Activated CD8-positive, alpha-beta memory T cell treated with anti-CD3 and anti-CD28 coated beads, Interleukin-2, amount 10 ng/mL, durations not matched to agents 7 days and 5 days (primary cell): ENCODE measurements around the gene MTR. TPM values are rescaled to one million over a fixed set of nuclear protein-coding genes. Genes with fewer than 3 reads are reported as not detected.
"Not testable (repeated sequence)": the region's sequence is repeated elsewhere in the genome, so short reads cannot be mapped to it uniquely, and the experiment has no call there.

Experiments used
- ATAC-seq: fragments of 150-1000 bp; cut with Tn5 transposase; one replicate; pipeline ENCODE4 v1.10.0; 2021; ENCODE audit warnings: moderate library complexity
- CTCF ChIA-PET: fragments of 350-600 bp; sonication (Branson Sonifier 250); formaldehyde crosslinking; loops from one replicate; lab custom pipeline; 2021; ENCODE audit warnings: antibody characterized with exemption; lab: Charles Lee
- DNase-seq: peaks from one replicate; pipeline ENCODE4 v3.0.0-alpha.2; 2020
- H3K27ac Mint-ChIP-seq: one replicate; pipeline ENCODE4 v1.8.0; 2021; ENCODE audit warnings: mild to moderate bottlenecking, mixed read lengths
- H3K27me3 Mint-ChIP-seq: one replicate; pipeline ENCODE4 v1.8.0; 2021; ENCODE audit warnings: mixed read lengths
- H3K36me3 Mint-ChIP-seq: one replicate; pipeline ENCODE4 v1.8.0; 2021; ENCODE audit warnings: mild to moderate bottlenecking, mixed read lengths
- H3K4me1 Mint-ChIP-seq: one replicate; pipeline ENCODE4 v1.8.0; 2021; ENCODE audit warnings: mixed read lengths
- H3K4me3 Mint-ChIP-seq: one replicate; pipeline ENCODE4 v1.8.0; 2021; ENCODE audit warnings: mild to moderate bottlenecking, moderate library complexity, mixed read lengths
- H3K9me3 Mint-ChIP-seq: one replicate; pipeline ENCODE4 v1.8.0; 2022; ENCODE audit warnings: low read depth, mixed read lengths
- total RNA-seq, 2 experiments: library from RNA; stranded (reverse); gene quantifications; one replicate each; pipeline ENCODE4 v1.2.3, GENCODE V29; 2021

The MTR gene
- total RNA-seq, 2 experiments from 2014 or later = 43.5 to 46.9 TPM

DNA sequence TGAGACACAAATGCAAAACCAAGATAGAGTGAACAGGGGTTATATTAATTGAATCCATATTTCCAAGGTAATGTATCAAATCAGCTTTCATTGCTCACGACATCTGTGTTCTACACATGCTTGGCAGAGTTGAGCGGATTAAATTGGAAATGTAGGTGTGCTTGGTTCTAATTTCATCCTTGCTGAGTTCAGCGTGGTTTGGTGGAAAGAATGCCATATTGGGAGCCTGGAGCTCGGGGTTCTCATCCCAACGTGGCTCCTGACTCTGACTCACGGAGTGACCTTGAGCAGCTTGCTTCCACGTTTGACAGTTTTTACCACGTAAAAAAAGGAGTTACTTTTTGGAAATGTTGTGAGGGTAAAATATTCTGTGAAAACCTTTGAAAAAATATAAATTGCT is 92.0 kb downstream of the MTR start:
- H3K9me3 Mint-ChIP-seq = no peaks in the 10 kb centered on the region
- no peak for ATAC-seq
- H3K36me3 Mint-ChIP-seq = peaks cover 15% of the 10 kb centered on the region

GRCh38 chr1:236888126-236888525 is 93.0 kb downstream of the MTR start:
- no peak for ATAC-seq

More for the DNA sequence above, 92.0 kb downstream of the MTR start:
- H3K27me3 Mint-ChIP-seq = no peaks in the 10 kb centered on the region
- CTCF ChIA-PET = interaction anchor here (1.1 kb wide), 1 partner anchor 9 kb away, joined by 3 read pairs; no protein-coding TSS in a partner anchor
- no peak overlapping the region for H3K27ac Mint-ChIP-seq
- no peak for DNase-seq
- H3K4me1 Mint-ChIP-seq = no peaks in the 10 kb centered on the region
- no peak overlapping the region for H3K4me3 Mint-ChIP-seq

GRCh38 chr1:236888903-236889302 is 93.8 kb downstream of the MTR start:
- Mint-ChIP-seq H3K36me3 (peaks cover 17% of the 10 kb centered on the region), H3K4me3 (no peak overlapping the region), H3K27ac (no peak overlapping the region), H3K27me3 (no peaks in the 10 kb centered on the region), H3K4me1 (no peaks in the 10 kb centered on the region), H3K9me3 (no peaks in the 10 kb centered on the region)
- CTCF ChIA-PET = no interaction called here
- DNase-seq = no peak
- ATAC-seq = no peak

More at GRCh38 chr1:236888126-236888525, 93.0 kb downstream of the MTR start:
- no peaks in the 10 kb centered on the region for H3K4me1 Mint-ChIP-seq
- H3K36me3 Mint-ChIP-seq = peaks cover 15% of the 10 kb centered on the region
- CTCF ChIA-PET = no interaction called here
- no peak overlapping the region for H3K27ac Mint-ChIP-seq
- no peak overlapping the region for H3K4me3 Mint-ChIP-seq
- no peak for DNase-seq
- H3K9me3 Mint-ChIP-seq = no peaks in the 10 kb centered on the region
- H3K27me3 Mint-ChIP-seq = no peaks in the 10 kb centered on the region

DNA sequence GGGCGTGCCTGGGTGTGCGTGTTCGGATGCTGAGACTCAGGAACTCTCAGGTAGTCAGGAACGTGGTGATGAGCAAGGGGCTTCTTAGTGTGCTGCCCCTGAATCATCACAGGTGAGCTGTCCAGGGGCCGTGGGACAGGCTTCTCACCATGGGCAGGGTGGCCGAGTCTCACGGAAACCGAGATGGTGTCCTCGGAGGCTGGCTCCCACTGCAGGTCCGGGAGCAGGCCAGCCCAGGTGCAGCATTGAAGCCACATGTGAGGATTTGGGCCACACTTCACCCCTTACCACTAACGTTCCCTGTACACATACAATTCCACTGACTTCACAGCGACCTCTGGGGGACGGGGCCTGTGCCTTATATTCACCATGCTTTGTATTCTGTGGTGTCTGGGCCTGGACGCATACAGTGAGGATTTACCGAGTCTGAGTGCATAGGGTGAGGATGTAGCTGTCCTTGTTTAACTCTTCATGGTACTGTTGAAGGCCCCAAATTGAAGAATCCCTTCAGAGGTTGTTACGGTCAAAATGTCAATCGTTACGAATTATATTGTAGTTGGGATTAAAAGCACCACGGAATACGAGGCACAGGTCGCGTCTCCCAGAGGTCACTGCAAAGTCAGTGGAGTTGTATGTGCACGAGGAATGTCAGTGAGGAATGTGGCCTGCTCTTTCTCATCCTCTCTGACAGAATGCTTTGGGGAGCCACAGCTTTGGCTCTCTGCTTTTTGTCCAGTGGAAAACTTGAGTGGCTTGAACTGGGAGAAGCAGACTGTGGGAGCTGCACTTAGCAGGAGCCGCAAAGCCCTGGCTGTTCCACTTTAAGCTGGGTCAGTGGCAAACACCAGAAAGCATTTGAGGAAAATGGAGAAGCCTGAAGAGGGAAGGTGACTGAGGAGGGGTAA is 95.3 kb downstream of the MTR start:
- DNase-seq (no peak), ATAC-seq (no peak)
- Mint-ChIP-seq H3K27ac (no peak overlapping the region), H3K4me1 (no peaks in the 10 kb centered on the region), H3K4me3 (no peak overlapping the region), H3K27me3 (no peaks in the 10 kb centered on the region), H3K36me3 (peaks cover 25% of the 10 kb centered on the region), H3K9me3 (no peaks in the 10 kb centered on the region)
- CTCF ChIA-PET = no interaction called here

DNA sequence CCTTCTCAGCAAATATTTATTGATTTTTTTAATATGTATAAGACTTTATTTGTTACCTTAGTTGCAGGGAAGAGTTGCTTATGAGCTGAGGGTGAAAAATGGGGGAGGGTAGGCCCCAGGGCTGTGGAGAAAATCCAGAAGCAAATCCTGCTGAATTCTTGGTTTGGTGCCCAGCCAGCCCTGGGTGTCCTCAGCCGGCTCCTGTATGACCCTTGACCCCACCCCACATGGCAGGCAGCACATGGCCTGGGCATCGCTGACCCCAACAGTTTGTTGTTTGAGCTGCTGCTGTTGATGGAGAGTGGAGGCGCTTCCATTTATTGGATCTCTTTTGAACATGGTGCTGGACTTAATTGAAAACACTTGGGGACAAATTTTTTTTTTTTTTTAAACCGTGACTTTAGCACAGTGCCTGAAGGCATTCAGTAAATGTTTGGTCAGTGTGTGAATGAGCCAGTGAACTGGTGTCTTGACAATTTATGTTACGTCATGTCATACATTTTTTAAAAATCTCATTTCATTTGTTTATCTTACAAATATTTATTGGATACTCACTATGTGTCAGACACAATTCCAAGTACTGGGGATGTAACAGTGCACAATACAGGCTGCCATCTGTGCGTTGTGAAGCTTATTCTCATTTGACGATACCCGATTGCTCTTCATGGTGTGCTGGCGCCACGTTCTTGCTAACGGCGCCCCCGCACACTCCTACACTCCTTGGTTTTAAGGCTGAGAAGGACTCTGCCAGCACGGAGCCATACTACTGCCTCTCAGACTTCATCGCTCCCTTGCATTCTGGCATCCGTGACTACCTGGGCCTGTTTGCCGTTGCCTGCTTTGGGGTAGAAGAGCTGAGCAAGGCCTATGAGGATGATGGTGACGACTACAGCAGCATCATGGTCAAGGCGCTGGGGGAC is 98.8 kb downstream of the MTR start:
- no peaks in the 10 kb centered on the region for H3K27me3 Mint-ChIP-seq
- H3K9me3 Mint-ChIP-seq = no peaks in the 10 kb centered on the region
- DNase-seq (no peak), ATAC-seq (no peak)
- no peak overlapping the region for H3K4me3 Mint-ChIP-seq
- peaks cover 43% of the 10 kb centered on the region for H3K36me3 Mint-ChIP-seq
- no peak overlapping the region for H3K27ac Mint-ChIP-seq
- CTCF ChIA-PET = no interaction called here
- H3K4me1 Mint-ChIP-seq = no peaks in the 10 kb centered on the region

DNA sequence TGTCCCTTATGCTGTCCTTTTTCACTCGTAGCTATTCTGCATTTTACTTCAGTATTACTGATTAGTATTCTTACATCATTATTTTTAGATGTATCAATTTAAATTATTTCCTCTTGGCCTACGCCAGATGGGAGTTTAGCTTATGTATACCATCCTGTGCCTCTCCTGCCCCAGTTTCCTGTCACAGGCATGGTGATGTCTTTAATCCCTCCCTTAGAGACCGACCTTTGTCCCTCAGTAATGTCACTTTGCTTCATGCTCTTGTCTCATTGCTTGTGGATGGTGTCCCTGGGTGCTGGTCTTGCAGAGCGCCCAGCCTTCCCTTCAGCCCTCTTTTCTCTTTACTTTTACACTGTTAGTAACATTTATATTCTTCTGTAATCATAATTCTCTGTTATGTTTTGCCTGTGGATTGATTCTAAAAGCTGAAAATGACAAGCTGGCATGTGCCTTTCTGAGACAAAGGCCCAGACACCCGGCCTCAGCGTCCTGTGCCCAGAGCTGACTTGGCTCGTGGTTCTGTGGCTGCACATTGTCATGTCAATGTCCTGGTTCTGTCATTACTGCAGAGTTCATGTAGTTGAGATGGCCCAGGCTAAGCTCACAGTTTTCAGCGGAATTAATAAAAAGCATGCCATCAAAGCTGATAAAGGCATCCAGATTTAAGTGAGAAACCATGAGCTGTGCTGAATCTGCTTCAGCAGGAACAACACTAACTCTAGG is 100.7 kb downstream of the MTR start:
- ATAC-seq = no peak
- no peaks in the 10 kb centered on the region for H3K9me3 Mint-ChIP-seq
- H3K27me3 Mint-ChIP-seq = no peaks in the 10 kb centered on the region
- H3K4me1 Mint-ChIP-seq = no peaks in the 10 kb centered on the region
- no peak for DNase-seq
- H3K27ac Mint-ChIP-seq = no peak overlapping the region
- CTCF ChIA-PET = interaction anchor here (0.9 kb wide), 1 partner anchor 136 kb away, joined by 4 read pairs; no protein-coding TSS in a partner anchor
- no peak overlapping the region for H3K4me3 Mint-ChIP-seq
- H3K36me3 Mint-ChIP-seq = peaks cover 51% of the 10 kb centered on the region

DNA sequence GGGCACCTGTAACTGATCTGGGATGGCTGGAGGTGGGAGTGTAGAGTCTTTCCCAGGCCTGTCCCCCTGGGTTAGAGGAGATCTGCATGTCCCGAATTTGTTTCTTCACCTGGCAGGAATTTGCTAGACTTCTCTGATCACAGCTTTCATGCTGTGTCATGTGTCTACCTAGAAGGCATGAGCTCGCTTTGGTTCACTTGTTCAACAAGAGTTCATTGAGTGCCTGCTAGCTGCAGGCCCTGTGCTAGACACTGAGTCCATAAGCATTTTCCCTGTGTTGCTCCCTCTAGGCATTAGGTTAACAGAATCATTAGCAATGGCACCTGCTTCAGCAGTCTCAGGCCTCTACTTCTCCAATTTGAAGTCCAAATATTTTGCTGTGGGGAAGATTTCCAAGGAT is 101.6 kb downstream of the MTR start:
- no peaks in the 10 kb centered on the region for H3K4me1 Mint-ChIP-seq
- ATAC-seq (no peak), DNase-seq (no peak)
- H3K4me3 Mint-ChIP-seq = no peak overlapping the region
- no peak overlapping the region for H3K27ac Mint-ChIP-seq
- peaks cover 53% of the 10 kb centered on the region for H3K36me3 Mint-ChIP-seq
- CTCF ChIA-PET = interaction anchor here (0.9 kb wide), 1 partner anchor 137 kb away, joined by 4 read pairs; no protein-coding TSS in a partner anchor
- H3K9me3 Mint-ChIP-seq = no peaks in the 10 kb centered on the region
- no peaks in the 10 kb centered on the region for H3K27me3 Mint-ChIP-seq

GRCh38 chr1:236904892-236905741 is 110.0 kb downstream of the MTR start:
- CTCF ChIA-PET = no interaction called here
- Mint-ChIP-seq H3K9me3 (peaks cover 3% of the 10 kb centered on the region), H3K27ac (no peak overlapping the region), H3K4me1 (no peaks in the 10 kb centered on the region), H3K27me3 (peaks cover 2% of the 10 kb centered on the region), H3K4me3 (no peak overlapping the region), H3K36me3 (peaks cover 15% of the 10 kb centered on the region)
- peak; percentile 23 for ATAC-seq
- DNase-seq = no peak

GRCh38 chr1:236907205-236907604 is 112.1 kb downstream of the MTR start:
- Mint-ChIP-seq H3K27me3 (peaks cover 2% of the 10 kb centered on the region), H3K4me3 (no peak overlapping the region), H3K36me3 (peaks cover 3% of the 10 kb centered on the region), H3K27ac (no peak overlapping the region), H3K4me1 (no peaks in the 10 kb centered on the region), H3K9me3 (peaks cover 3% of the 10 kb centered on the region)
- no peak for ATAC-seq
- no peak for DNase-seq
- CTCF ChIA-PET = no interaction called here

DNA sequence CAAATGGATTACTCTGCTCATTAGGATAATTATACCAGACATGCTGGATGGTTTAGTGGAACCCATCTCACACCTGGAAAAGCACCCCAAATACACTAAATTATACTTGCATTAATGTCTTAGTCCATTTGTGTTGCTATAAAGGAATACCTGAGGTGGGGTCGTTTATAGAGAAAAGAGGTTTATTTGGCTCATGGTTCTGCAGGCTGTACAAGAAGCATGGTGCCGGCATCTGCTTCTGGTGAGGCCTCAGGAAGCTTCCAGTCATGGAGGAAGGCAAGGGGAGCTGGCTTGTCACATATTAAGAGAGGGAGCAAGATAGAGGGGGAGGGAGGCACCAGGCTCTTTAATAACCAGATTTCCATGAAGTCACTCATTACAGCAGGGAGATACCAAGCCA is 113.6 kb downstream of the MTR start:
- peaks cover 3% of the 10 kb centered on the region for H3K9me3 Mint-ChIP-seq
- H3K27ac Mint-ChIP-seq = no peak overlapping the region
- DNase-seq (no peak), ATAC-seq (no peak)
- no peak overlapping the region for H3K4me3 Mint-ChIP-seq
- H3K4me1 Mint-ChIP-seq = peaks cover 2% of the 10 kb centered on the region
- CTCF ChIA-PET = no interaction called here
- no peaks in the 10 kb centered on the region for H3K36me3 Mint-ChIP-seq
- H3K27me3 Mint-ChIP-seq = peaks cover 2% of the 10 kb centered on the region

DNA sequence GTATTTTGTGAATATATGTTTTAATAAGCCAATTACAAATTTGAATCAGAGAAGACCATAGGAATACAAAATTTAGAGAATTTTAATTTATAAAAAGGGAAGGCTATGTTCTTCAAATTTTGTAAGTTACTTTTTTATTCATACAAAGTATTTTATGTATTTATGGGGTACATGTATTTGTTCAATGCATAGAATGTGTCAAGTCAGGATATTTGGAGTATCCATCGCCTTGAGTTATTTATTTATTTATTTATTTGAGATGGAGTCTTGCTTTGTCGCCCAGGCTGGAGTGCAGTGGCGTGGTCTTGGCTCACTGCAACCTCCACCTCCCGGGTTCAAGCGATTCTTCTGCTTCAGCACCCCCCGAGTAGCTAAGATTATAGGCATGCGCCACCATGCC is 116.0 kb downstream of the MTR start:
- H3K36me3 Mint-ChIP-seq, H3K4me1 Mint-ChIP-seq, DNase-seq, CTCF ChIA-PET, H3K9me3 Mint-ChIP-seq, H3K27ac Mint-ChIP-seq, ATAC-seq, H3K27me3 Mint-ChIP-seq, H3K4me3 Mint-ChIP-seq: not testable (repeated sequence)

DNA sequence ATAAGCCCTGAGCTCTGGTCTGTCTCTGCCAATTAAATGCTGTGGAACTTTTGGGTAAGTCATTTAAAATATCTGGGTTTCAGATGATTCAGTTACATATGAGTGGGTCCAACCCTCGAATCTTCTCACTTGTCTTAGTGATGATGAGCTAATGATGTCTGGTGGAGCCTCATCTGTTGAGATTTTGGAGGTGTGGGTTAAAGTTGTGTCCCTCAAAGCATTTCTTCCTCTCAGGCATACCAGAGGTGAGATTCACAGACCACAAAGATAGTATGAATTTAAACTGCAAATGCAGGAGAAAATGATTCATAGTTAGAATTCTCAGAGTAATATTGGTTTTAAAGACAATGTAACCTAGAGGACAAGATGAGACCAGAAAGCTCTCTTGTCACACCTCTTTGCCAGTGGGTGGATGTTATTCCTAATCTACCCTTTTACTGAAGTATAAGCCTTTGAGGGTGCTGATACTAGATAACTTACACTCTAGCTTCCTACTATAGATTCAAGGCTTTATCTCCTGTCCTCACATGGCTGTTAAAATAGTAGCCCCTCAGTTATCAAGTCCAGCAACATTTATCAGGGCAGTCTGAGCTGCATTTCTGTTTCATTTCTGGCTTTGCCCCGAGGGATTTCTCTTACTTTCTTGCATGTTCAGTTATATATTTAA is 118.4 kb downstream of the MTR start:
- CTCF ChIA-PET = no interaction called here
- Mint-ChIP-seq H3K4me1 (peaks cover 2% of the 10 kb centered on the region), H3K27ac (no peak overlapping the region), H3K4me3 (no peak overlapping the region), H3K9me3 (peaks cover 9% of the 10 kb centered on the region), H3K36me3 (peaks cover 6% of the 10 kb centered on the region), H3K27me3 (peaks cover 2% of the 10 kb centered on the region)
- no peak for DNase-seq
- ATAC-seq = no peak
